Right lobe of liver (tissue), 4 donors: Measurements from ENCODE around the gene S100PBP.
"Not testable (repeated sequence)": the region's sequence is repeated elsewhere in the genome, so short reads cannot be mapped to it uniquely, and the experiment has no call there.

Experiments
- POLR2A ChIP-seq: fragments of 450-650 bp; IDR thresholded peaks from one replicate; pipeline ENCODE4 v1.6.1; 2017; ENCODE audit warnings: antibody characterized with exemption, mild to moderate bottlenecking
- TF ChIP-seq, protein P1 (sequence below), 4 donors: fragments of 200-600 bp in 3 of 4; fragments of 450-650 bp in 1 of 4; IDR thresholded peaks; one replicate each; pipeline versions ENCODE4 v1.5.1 to v1.8.0; 2016 to 2022; ENCODE audit warnings: antibody characterized with exemption in 4 of 4, mild to moderate bottlenecking in 2 of 4
- donor health status: DM: no; HTN: no; CAD: no.
- donor health status: DM: no; HTN: no; CAD: no.
- donor health status: DM: no; HTN: yes; CAD: no.

DNA sequence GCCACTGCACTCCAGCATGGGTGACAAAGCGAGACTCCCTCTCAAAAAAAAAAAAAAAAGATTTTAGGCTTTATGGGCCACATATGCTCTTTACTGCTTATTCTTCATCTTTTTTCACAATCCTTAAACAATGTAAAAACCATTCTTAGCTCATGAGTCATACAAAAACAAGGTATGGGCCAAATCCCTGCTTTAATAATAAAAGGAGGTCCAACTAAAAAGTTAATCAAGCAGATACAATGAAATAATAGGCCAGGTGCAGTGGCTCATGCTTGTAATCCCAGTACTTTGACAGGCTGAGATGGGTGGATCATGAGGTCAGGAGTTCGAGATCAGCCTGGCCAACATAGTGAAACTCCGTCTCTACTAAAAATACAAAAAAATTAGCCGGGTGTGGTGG lies 21.7 kb upstream of the S100PBP start:
- TF ChIP-seq POLR2A: not testable (repeated sequence)
- TF ChIP-seq, protein P1, sequence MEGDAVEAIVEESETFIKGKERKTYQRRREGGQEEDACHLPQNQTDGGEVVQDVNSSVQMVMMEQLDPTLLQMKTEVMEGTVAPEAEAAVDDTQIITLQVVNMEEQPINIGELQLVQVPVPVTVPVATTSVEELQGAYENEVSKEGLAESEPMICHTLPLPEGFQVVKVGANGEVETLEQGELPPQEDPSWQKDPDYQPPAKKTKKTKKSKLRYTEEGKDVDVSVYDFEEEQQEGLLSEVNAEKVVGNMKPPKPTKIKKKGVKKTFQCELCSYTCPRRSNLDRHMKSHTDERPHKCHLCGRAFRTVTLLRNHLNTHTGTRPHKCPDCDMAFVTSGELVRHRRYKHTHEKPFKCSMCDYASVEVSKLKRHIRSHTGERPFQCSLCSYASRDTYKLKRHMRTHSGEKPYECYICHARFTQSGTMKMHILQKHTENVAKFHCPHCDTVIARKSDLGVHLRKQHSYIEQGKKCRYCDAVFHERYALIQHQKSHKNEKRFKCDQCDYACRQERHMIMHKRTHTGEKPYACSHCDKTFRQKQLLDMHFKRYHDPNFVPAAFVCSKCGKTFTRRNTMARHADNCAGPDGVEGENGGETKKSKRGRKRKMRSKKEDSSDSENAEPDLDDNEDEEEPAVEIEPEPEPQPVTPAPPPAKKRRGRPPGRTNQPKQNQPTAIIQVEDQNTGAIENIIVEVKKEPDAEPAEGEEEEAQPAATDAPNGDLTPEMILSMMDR (IDR thresholded peaks at IDR 0.05): not testable (repeated sequence)
